Measurements from ENCODE around the gene CLVS2.

The CLVS2 gene, protein sequence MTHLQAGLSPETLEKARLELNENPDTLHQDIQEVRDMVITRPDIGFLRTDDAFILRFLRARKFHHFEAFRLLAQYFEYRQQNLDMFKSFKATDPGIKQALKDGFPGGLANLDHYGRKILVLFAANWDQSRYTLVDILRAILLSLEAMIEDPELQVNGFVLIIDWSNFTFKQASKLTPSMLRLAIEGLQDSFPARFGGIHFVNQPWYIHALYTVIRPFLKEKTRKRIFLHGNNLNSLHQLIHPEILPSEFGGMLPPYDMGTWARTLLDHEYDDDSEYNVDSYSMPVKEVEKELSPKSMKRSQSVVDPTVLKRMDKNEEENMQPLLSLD

DNA sequence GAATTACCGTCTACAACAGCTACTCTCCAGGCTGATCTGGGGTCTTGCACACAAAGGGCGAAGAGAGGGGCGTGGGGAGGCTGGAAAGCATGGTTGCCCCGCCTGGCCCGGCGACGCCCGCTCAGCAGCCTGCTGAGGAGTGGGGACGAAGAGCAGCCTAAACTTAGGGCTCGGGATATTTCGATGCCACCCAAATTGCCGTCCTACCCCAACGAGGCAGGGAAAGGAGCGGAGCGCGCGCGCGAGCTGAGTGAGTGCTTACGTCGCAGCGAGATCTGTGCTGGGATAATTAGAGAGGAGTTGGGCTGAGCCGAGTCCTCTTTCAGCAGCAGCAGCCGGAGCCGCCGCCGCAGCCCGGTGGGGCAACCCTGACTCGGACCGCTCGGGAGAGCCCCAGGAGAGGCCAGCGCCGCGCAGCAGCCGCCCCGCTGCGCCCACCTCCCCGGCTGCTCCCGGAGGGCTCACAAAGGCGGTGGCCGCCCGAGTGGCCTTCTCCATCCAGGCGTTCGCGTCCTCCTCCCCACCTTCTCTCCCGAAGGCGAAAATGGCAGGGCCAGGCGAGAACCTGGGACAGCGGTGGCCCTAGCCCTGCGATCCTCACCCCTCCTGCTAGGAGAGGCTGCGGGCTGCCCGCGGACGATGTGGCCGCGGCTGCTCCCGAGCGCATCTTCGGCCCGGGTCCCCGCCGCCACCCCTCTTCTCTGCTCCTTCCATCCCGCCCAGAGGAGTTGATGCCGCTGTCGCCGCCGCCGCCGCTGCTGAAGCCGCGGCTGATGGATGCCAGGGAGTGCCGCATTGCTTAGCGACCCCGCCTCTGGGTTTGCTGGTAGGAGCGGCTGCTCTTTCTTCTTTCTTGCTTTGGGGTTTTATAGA lies at the start of gene CLVS2:
CLVS2 (plus strand) TSS at position 315 of the 873 bp plus-strand sequence. CDS start 1,543 bp downstream, outside the sequence.
- peak; percentile 89 for DNase-seq (ENCODE audit: low read depth, low spot score)

DNA sequence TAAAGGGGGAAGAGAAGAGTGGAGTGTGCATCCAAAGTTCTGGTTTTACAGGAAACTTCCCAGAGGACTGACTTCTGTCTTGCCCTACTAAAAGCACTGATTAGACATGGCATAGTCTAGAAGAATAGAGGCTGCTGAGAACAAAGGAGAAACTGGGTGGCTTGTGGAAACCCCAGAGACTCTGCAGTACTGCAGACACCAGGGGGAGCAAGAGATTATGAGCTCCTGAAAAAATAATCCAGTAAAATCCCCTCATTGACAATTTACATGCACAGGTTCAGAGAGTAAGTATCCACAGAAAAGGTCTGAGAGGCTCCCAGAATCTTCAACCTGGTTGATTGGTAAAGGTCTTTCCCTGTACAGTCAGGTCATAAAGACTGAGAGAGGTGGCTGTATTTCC lies 48.7 kb upstream of the CLVS2 start:
- DNase-seq (ENCODE audit: low read depth, low spot score) = peak; percentile 43

DNA sequence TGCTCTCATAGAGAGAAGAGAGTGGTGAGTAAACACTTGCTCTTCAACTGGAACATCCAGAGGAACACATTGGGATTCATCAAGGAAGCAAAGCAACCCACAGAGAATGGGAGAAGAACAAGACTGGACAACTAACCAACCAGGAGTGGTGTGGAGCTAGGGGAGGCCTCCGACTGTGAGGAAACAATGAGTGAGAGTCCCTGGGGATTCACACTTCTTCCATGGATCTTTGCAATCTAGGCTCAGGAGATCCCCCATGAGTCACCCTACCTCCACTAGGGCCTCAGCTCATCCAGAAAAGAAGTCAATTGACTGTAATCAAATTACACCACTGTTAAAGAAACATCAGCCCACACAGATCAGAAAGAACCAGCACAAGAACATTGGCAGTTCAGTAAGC lies 42.3 kb upstream of the CLVS2 start:
- DNase-seq (ENCODE audit: low read depth, low spot score) = peak; percentile 2

DNA sequence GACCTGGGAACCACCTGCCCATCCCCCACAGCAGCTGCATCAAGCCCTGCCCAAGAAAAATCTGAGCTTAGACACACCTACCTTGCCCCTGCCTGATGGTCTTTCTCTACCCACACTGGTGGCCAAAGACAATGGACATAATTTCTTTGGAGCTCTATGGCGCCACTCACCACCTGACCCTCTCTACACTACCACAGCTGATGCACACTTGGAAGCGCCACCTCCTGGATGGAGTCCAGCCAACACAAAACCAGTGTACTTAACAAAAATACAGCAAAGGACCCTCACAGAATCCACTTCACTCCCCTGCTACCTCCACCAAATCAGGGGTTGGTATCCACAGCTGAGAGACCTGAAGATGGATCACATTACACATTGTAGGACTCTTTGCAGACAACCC lies 39.7 kb upstream of the CLVS2 start:
- DNase-seq (ENCODE audit: low read depth, low spot score) = peak; percentile 7

DNA sequence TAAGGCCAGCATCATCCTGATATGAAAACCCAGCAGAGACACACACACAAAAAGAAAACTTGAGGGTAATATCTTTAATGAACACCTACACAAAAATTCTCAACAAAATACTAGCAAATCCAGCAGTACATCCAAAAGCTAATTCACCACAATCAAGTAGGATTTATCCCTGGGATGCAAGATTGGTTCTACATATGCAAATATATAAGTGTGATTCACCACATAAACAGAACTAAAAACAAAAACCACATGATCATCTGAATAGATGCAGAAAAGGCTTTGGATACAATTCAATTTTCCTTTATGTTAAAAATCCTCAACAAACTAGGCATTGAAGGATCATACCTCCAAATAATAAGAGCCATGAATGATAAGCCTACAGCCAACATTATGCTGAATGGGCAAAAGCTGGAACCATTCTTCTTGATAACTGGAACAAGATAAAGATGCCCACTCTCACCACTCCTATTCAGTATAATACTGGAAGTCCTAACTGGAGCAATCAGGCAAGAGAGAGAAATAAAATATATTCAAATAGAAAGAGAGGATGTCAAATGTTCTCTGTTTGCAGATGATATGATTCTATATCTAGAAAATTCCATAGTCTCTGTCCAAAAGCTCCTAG lies 33.9 kb upstream of the CLVS2 start:
- no peak for DNase-seq (ENCODE audit: low read depth, low spot score)

DNA sequence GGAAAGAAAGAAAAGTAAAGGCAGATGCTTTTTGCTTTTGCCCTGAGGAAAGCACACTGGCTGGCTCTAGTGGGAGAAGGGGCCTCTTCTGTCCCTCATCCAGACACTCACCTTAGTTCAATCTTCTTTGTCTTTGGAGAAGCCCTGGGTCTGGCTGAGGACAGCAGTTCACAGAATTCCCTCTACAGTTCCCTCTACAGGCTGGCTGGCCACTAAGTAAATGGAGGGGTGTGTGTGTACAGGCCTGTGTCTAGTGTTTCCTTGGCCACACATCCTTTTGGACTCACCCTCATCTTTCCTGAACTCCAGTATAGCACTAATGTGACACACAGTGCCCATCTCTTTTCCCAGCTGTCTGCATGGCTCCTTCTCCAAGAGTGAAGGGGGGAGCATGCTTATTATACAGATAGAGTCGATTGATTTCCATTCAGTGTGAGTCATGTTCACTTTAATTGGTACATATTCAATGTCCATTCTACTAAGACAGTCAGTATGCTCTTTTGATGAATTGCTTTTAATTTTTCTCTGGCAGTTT lies 26.0 kb upstream of the CLVS2 start:
- peak; percentile 4 for DNase-seq (ENCODE audit: low read depth, low spot score)

DNA sequence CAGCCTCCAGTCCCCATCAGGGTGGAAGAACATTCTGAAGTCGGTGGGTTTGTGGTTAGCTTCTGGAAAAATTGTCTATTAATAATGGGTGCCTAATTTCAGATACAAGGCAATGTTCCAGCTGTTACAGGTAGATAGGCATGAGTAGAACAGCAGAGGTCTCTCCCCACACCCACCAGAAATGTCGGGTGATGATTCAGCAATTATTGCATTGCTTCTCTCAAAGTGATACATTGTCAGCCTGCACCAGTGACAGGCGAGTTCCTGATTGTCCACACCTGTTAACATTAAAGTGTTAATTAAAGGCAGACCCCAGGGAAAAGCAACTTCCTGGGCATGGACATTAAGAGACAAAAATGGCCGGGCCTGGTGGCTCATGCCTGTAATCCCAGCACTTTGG lies 18.9 kb upstream of the CLVS2 start:
- no peak for DNase-seq (ENCODE audit: low read depth, low spot score)

DNA sequence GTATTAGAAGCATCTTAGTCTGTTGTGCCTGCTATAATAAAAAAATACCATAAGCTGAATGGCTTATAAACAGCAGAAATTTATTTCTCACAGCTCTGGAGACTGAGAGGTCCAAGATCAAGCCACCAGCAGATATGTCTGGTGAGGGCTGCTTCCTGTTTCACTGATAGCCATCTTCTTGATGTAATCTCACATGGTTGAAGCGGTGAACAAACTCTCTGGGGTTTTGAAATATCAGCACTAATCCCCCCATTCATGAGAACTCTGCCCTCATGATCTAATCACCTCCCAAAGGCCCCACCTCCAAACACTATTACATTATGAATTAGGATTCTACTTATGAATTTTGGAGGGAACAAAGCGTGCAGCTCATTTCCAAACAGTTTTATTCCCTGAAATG lies 11.6 kb upstream of the CLVS2 start:
- DNase-seq (ENCODE audit: low read depth, low spot score) = no peak

DNA sequence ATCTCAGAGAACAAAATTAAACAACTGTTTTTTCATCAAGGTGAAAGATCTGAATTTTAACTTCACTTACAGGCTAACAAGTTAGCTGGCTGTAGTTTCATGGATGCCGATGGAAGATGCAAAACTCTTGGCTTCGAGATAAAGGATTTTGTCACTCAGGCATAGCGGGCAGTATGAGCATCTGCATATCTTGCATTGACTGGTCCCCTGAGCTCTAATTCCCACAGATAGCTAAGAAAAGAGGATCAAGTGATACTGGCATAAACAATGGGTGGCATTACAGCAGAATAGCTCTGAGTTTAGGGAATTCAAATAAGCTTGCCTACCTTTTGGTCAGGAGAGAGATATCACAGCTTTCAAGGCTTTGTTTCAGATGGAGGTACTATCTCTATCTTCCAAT lies 1.8 kb upstream of the CLVS2 start:
- DNase-seq (ENCODE audit: low read depth, low spot score) = no peak

DNA sequence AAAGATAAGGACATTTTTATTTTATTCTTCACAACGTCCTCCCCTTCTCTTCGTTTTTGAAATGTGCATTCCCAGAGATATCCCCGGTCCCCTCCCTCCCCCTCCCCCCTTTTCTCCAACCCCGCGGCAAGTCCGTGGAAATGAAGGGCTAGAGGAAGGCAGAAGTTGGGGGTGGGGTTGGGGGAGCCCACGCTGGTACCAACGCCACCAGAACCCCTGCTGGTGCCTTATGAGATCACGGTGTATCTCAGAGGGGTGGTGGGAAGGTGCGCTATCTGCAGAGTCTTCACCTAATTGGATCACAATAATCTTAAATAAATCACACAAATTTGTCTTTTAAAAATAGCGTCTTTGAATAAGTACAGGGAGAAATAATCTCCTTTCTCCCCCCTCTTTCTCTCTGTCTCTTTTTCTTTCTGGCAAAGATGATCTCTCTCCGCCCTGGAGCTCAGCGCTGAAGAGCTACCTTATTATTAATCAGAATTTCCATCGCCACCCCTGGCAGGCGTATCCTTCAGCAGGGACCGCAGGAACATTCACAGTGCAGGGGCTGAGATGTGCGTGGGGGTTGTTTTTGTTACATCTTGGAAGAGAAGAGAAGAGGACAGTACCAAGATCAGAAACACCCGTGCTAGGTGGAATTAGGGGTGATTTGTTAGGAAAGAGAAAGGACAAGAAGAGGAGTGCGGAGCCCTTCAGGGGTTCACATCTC lies 915 bp downstream of the CLVS2 start:
- DNase-seq (ENCODE audit: low read depth, low spot score) = no peak

DNA sequence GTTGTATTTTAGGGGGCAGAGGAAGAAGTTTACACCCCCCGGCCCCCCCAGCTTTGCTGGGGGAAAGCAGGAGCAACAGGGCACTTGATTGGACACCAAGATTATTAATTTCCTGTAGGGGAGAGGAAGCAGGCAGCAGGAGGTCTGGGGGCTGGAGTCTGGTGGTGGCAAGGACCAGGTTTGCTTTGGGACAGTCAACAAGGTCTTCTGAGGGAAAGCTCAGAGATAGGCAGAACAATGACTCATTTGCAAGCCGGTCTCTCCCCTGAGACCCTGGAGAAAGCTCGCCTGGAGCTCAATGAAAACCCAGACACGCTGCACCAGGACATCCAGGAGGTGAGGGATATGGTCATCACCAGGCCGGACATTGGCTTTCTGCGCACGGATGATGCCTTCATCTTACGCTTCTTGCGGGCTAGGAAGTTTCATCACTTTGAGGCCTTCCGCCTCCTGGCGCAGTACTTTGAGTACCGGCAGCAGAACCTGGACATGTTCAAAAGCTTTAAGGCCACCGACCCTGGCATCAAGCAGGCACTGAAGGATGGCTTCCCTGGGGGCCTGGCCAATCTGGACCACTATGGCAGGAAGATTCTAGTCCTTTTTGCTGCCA lies 1.6 kb downstream of the CLVS2 start:
- DNase-seq (ENCODE audit: low read depth, low spot score) = peak; percentile 14

DNA sequence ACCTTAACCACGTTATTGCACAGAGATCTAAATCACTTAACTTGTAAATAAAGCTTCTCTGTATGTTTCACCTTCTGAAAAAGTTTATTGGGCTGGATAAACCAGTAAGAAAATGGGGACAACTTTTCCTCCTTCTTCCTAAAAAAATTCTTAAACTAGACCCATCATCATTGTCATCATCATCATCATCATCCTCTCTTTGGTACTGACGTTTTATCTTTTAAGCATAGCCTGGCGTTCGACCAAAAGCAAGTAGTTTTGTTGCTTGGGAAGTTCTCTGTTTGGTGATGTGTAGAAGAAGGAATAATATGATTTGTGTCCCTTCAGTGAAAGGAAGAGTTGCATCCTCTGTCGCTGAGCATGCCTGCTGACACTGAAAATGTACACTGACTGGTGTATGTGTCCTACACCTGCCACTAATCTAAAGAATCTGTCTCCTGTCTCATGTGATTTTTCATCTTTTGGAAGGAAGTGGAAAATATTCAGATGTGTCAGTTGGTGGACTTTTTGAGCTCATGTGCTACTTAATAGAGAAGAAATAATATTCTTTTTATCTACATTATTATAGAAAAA lies 2.5 kb downstream of the CLVS2 start:
- DNase-seq (ENCODE audit: low read depth, low spot score) = no peak

DNA sequence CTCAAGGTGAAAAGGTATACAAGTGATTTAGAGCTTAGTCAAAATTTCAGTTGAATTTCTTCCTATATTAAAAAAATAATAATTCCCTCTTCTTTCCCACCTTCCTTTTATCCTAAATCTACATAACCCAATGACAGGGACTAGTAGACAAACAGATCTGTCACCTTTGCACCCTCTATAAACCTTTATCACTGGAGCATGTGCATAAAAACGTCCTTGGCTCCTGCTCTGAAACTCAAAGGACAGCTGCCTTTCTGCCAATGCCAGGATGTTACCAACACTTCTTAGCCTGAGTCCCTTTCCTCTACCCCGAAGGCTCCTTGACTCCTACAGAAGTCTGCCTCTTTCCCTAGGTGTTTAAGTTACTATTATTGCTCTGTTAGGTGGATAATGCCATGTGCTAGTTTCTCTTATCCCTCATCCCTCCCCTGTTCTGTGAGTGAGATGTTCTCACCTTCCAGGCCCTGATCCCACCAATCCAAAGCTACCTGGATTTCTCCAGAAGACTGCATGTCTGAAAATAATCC lies 4.3 kb downstream of the CLVS2 start:
- DNase-seq (ENCODE audit: low read depth, low spot score) = no peak

DNA sequence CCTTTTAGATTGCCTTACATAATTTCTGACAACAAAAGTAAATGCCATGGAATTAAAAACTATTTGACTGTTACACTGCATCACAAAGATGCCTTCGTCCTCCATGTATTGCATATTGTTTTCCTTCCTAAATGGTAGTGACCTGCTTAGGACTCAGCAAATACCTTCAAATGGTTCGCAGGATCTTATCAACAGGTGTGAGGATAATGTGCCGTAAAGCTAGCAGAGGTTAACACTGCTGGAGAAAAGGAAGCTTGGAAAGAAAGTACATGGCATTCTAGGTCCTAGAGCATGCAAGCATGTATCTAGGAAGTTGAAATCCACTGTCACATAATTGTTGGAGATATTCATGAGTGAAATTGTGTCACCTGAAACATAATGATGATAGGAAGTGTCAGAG lies 5.5 kb downstream of the CLVS2 start:
- DNase-seq (ENCODE audit: low read depth, low spot score) = no peak

DNA sequence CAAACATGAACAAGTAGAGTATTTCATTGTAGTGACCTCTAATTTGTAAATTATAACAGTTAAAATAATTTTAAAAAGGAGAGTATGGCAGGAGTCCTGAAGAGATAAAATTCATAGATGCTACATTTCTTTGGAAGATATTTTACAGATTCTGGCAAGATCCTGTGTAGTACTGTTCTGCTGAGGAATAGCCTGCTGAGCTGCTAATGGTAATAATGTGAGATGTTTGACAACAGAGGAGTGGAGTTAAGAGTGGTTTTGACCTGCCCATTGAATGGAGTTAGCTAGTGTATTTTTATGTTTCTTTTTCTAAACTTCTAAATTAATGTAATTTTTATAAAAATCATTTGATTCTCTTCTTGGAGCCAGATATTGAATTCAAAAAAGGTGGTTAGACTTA lies 11.8 kb downstream of the CLVS2 start:
- DNase-seq (ENCODE audit: low read depth, low spot score) = no peak

DNA sequence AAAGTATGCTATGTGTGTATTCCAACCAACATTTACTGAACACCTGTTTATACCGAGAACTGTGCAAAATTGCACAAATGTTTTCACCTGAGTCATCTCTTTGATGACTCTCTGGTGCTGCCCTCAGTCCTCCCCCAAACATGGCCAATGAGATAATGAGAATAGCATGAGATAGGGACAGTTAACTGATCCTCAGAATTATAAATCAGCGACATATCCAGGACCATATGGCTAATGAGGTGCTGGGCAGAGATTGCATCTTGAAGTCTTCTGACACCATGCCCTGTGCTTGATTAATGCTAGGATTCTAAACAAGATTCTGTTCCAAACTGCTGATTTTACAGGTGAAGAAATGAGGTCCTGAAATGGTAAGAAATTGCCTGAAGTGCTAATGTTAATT lies 13.0 kb downstream of the CLVS2 start:
- DNase-seq (ENCODE audit: low read depth, low spot score) = no peak

DNA sequence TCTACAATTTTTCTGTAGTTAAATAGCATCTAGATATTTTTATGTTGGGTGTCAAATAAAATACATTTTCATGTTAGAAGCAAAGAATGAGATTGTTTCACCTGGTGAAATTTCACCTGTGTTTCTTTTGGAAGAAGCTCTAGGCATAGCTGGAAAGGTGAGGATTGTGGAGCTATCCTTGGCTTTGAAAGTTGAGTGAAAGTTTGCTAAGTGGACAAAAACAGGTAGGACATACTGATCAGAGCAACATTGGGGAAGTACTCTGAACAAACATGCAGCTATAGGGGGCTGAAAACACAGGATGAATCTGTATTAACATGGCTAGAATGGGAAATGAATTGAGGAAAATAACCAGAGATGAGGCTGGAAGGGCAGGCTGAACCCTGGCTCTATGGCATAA lies 18.8 kb downstream of the CLVS2 start:
- DNase-seq (ENCODE audit: low read depth, low spot score) = no peak

DNA sequence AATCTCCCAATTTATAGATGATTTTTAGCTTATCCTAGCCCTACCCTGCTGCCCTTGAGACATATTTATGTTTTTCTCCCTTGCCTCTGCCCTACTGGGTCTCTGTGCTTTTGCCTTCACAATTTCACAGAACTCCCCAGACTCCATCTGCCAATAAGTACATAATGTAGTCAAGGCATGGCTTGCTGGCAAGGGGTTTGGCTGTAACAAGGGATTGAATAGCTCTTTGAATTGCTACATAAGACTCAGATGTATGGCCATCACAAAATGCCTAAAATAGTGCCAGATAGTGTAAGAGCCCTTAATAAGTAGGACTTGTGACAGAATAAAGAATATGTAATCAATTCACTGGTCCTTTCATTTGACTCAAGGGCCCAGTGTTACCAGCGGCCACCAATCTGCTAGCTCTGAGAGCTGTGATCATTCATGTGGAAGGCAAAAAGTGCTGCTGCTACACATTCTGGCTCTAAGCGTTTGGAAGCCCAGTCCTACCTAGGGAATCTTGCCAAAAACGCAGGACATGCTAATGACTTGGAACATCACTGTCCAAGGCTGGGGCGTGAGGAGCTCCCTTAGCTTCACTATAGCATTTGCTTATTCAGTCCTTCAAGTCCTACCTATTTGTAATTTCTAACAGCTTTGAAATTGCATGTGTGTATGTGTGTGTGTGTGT lies 20.5 kb downstream of the CLVS2 start:
- DNase-seq (ENCODE audit: low read depth, low spot score) = no peak

DNA sequence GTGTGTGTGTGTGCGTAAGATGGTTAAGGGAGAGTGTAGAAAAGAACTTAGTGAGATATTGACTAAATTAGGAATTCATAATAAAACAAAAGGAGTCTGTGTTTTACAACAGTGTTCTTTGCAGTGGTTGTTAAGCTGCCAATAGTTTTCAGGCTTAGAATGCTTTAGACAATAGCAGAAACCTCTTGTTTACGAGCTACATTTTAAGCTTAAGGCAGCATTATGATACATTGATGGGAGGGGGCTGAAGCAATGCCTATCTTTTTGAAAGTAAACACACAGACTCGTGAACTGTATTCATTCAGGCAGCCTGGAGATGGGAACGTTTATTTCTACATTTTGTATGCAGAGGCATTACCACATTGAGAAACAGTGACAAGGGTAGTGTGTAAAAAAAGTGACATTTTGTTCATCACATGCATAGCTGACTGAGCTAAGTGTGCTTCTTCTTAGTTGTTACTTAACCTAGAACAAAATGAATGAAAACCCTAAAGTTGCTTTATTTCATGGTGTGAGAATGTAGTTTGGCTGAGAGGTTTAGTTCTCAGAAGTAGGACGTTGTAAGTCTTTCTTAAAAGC lies 21.2 kb downstream of the CLVS2 start:
- DNase-seq (ENCODE audit: low read depth, low spot score) = no peak

DNA sequence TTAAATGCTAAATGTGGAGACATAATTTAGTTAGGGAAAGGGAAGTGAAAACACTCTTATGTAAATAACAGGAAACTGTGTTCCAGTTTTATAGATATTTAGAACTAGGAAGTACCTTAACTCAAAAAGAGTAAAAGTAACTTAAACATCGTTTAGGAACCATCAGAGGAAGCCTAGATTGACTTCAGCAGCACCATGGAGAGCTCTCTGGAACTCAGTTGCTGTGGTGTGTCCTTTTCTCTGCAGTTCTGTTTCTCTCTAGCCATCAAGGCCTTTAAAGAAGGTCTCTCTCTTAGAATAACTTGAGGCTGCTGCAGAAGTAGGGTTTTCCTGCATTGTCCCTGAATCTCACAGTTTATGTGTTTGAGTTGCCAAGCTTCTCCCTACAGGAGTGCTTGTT lies 26.9 kb downstream of the CLVS2 start:
- DNase-seq (ENCODE audit: low read depth, low spot score) = peak; percentile 7
